Esophagus squamous epithelium (tissue), 5 donors: Measurements from ENCODE around the gene DAG1. TPM values are rescaled to one million over a fixed set of nuclear protein-coding genes. Genes with fewer than 3 reads are reported as not detected.

Experiments
- DNase-seq: peaks from one replicate; lab custom pipeline; 2025; lab: John Stamatoyannopoulos, UW
- H3K27ac ChIP-seq, 4 donors: fragments of 200-600 bp; sonication (generic); one replicate each; pipeline ENCODE4 v1.5.1; 2016 to 2019; ENCODE audit warnings: mild to moderate bottlenecking in 1 of 4
- H3K27me3 ChIP-seq, 4 donors: fragments of 200-600 bp; sonication (generic); 1 replicate in 3 of 4; 2 replicates in 1 of 4; pipeline versions ENCODE4 v1.5.1 to v1.6.0; 2017 to 2021; ENCODE audit warnings: antibody characterized with exemption in 1 of 4
- H3K36me3 ChIP-seq, 3 donors: fragments of 200-600 bp; sonication (generic); one replicate each; pipeline ENCODE4 v1.5.1; 2016 to 2019
- H3K4me1 ChIP-seq, 3 donors: fragments of 200-600 bp; sonication (generic); one replicate each; pipeline ENCODE4 v1.5.1; 2017 to 2019
- H3K4me3 ChIP-seq, 4 donors: fragments of 200-600 bp; sonication (generic); 1 replicate in 3 of 4; 2 replicates in 1 of 4; pipeline ENCODE4 v1.5.1; 2016 to 2019; ENCODE audit warnings: mild to moderate bottlenecking in 2 of 4, moderate library complexity in 1 of 4
- H3K9me3 ChIP-seq, 3 donors: fragments of 200-600 bp; sonication (generic); one replicate each; pipeline ENCODE4 v1.5.1; 2016 to 2019
- POLR2A ChIP-seq, 4 donors: fragments of 450-650 bp; IDR thresholded peaks; one replicate each; pipeline ENCODE4 v1.6.1; 2017; ENCODE audit warnings: antibody characterized with exemption in 4 of 4, mild to moderate bottlenecking in 4 of 4, moderate library complexity in 3 of 4
- WGBS, 2 donors: methylation state at CpG; one replicate each; pipeline ENCODE4 v1.1.5; 2018; 5-methylcytosine and 5-hydroxymethylcytosine counted together
- intact Hi-C: fragments of 100-400 bp; cut with DNase I; formaldehyde crosslinking; loops from one replicate; pipeline ENCODE4 v1.15.0; 2022
- total RNA-seq, 4 donors: library from RNA; depleted of rRNA; stranded (reverse); fragments of >200 nt; gene quantifications; one replicate each; pipeline ENCODE4 v1.1.0, GENCODE V29; 2016
- TF ChIP-seq, protein P1 (sequence below), 6 experiments: fragments of 450-650 bp in 4 of 6; fragments of 200-600 bp in 2 of 6; sonication (generic) in 2 of 6; IDR thresholded peaks; one replicate each; pipeline ENCODE4 v1.5.1; 2016 to 2019; ENCODE audit warnings: antibody characterized with exemption in 6 of 6, mild to moderate bottlenecking in 4 of 6, moderate library complexity in 4 of 6
- donor health status: DM: yes; HTN: yes; CAD: no.

DAG1 gene
- total RNA-seq, 4 donors from 2014 or later = 36.2 to 74.2 (median 51.3) TPM

GRCh38 chr3:49552087-49552486 is 82.0 kb downstream of the DAG1 start:
- Histone ChIP-seq H3K36me3 (no peaks in the 10 kb centered on the region), H3K4me3 (no peak overlapping the region), H3K4me1 (peaks cover 16 to 20% (median 16%) of the 10 kb centered on the region in 3 donors), H3K27ac (no peak overlapping the region), H3K27me3 (peaks cover 0 to 60% (median 0%) of the 10 kb centered on the region in 4 donors), H3K9me3 (no peaks in the 10 kb centered on the region)
- DNase-seq = no peak
- TF ChIP-seq, protein P1, sequence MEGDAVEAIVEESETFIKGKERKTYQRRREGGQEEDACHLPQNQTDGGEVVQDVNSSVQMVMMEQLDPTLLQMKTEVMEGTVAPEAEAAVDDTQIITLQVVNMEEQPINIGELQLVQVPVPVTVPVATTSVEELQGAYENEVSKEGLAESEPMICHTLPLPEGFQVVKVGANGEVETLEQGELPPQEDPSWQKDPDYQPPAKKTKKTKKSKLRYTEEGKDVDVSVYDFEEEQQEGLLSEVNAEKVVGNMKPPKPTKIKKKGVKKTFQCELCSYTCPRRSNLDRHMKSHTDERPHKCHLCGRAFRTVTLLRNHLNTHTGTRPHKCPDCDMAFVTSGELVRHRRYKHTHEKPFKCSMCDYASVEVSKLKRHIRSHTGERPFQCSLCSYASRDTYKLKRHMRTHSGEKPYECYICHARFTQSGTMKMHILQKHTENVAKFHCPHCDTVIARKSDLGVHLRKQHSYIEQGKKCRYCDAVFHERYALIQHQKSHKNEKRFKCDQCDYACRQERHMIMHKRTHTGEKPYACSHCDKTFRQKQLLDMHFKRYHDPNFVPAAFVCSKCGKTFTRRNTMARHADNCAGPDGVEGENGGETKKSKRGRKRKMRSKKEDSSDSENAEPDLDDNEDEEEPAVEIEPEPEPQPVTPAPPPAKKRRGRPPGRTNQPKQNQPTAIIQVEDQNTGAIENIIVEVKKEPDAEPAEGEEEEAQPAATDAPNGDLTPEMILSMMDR (IDR thresholded peaks at IDR 0.05) = no peak
- no peak for TF ChIP-seq POLR2A (IDR thresholded peaks at IDR 0.05)
- intact Hi-C loops = no loop called here

GRCh38 chr3:49553324-49553691 is 83.2 kb downstream of the DAG1 start:
- intact Hi-C loops = no loop called here
- 47 to 51% methylated on average over 7 to 8 of the region's 8 CpGs for WGBS, 2 donors
- H3K36me3 ChIP-seq = no peaks in the 10 kb centered on the region
- TF ChIP-seq, protein P1 (IDR thresholded peaks at IDR 0.05) = no peak
- no peak for TF ChIP-seq POLR2A (IDR thresholded peaks at IDR 0.05)
- peak overlapping the region in 2 of 4 donors; percentile 56 to 68 for H3K27ac ChIP-seq
- peaks cover 0 to 54% (median 0%) of the 10 kb centered on the region in 4 donors for H3K27me3 ChIP-seq
- peak overlapping the region in 3 of 4 donors; percentile 57 to 69 (median 58) for H3K4me3 ChIP-seq
- DNase-seq = no peak
- H3K4me1 ChIP-seq = peaks cover 16 to 20% (median 16%) of the 10 kb centered on the region in 3 donors
- no peaks in the 10 kb centered on the region for H3K9me3 ChIP-seq

GRCh38 chr3:49553692-49554632 is 83.9 kb downstream of the DAG1 start, which contains the start of gene BSN:
Gene BSN, plus strand, starts transcription at chr3:49554477. Its CDS starts 126 bp downstream, at chr3:49554603.
- TF ChIP-seq, protein P1 (IDR thresholded peaks at IDR 0.05) = no peak
- TF ChIP-seq POLR2A (IDR thresholded peaks at IDR 0.05) = no peak
- intact Hi-C loops = no loop called here
- Histone ChIP-seq H3K4me1 (peaks cover 16 to 20% (median 16%) of the 10 kb centered on the region in 3 donors), H3K36me3 (no peaks in the 10 kb centered on the region), H3K9me3 (no peaks in the 10 kb centered on the region), H3K27me3 (peaks cover 0 to 48% (median 0%) of the 10 kb centered on the region in 4 donors), H3K4me3 (peak within 1 kb of the TSS; percentile 39 to 69 (median 58)), H3K27ac (peak within 1 kb of the TSS; percentile 18 to 70 (median 62))
- DNase-seq = no peak
- 17 to 24% methylated on average over 13 to 24 of the region's 76 CpGs for WGBS, 2 donors

DNA sequence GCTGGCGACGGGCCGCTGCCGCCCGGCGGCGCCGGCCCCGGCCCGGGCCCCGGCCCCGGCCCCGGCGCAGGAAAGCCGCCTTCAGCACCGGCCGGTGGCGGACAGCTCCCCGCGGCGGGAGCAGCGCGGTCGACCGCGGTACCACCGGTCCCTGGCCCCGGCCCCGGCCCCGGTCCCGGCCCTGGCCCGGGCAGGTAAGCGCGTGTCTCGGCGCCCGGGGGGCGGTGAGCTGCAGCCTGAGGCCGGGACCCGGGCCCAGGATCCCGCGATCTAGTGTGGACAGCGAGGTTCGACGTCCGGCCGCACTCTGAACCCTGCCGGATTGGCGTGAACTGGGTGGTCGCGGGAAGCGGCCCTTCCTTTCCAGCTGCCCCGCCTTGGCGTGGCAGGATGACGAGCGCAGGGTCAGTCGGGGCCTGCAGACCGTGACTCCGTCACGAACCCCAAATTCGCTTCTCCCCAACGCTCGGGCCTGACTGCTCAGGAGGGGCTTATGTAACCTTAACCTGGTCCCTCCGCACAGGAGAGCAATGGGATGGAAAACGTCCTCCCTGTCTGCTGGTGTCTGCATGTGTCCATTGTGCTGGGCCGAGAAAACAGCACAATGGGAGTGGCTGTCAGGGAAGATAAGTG is 84.7 kb downstream of the DAG1 start:
- TF ChIP-seq POLR2A (IDR thresholded peaks at IDR 0.05) = no peak
- TF ChIP-seq, protein P1 (IDR thresholded peaks at IDR 0.05) = no peak

More for the DNA sequence above, 84.7 kb downstream of the DAG1 start:
- H3K4me3 ChIP-seq = peak overlapping the region; percentile 15 to 69 (median 42)
- DNase-seq = no peak
- WGBS, 2 donors = 4 to 7% methylated on average over 2 to 23 of the region's 66 CpGs
- no peaks in the 10 kb centered on the region for H3K9me3 ChIP-seq
- H3K36me3 ChIP-seq = no peaks in the 10 kb centered on the region
- peaks cover 16 to 20% (median 16%) of the 10 kb centered on the region in 3 donors for H3K4me1 ChIP-seq
- intact Hi-C loops = no loop called here
- H3K27me3 ChIP-seq = peaks cover 0 to 48% (median 0%) of the 10 kb centered on the region in 4 donors
- H3K27ac ChIP-seq = peak overlapping the region in 1 of 4 donors; percentile 68
